Measurements from ENCODE around the gene PREP.

DNA sequence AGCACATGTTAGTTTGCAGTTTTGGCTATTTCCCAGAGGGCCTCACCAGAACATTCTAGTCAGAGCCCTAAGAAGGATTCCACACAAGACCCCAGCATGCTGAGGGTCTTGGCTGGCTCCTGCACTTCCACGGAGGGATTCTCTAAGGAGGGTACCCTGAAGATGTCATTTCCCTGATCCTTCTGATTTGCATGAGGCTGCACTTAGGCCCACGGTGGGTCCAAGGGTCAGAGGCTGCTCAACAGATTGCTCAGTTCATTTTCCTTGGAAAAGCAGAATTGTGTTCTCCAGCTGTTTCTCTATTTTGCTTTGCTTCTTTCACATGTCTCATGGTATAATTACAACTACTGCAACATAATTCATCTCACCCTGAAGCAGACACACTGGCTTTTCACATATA, 22.2 kb downstream of the PREP start:
- no peak for TF ChIP-seq POLR2A (IDR thresholded peaks at IDR 0.05; ENCODE audit: low read length)
- no peak for TF ChIP-seq GATA1 (IDR thresholded peaks at IDR 0.05; ENCODE audit: low read depth, low read length)
